Stimulated activated CD4-positive, alpha-beta T cell treated with anti-CD3 and anti-CD28 coated beads, Interleukin-12 subunit alpha, Interleukin-12 subunit beta, amount 100 ng/mL, for 24 hours (primary cell): ENCODE data around the gene RPL36.
A peak's percentile ranks its signal among the peaks of the same experiment; 100 is the strongest.
"Not testable (repeated sequence)": the region's sequence is repeated elsewhere in the genome, so short reads cannot be mapped to it uniquely, and the experiment has no call there.

ENCODE experiments used
- DNase-seq, 2 experiments: peaks; one replicate each; pipeline ENCODE4 v3.0.0-alpha.2; 2020; ENCODE audit warnings: low read depth in 2 of 2

The RPL36 gene

GRCh38 chr19:5705552-5705951 lies 15.5 kb downstream of the RPL36 start:
- no peak for DNase-seq

GRCh38 chr19:5706876-5707573 lies 16.9 kb downstream of the RPL36 start:
- no peak for DNase-seq

- no peak for DNase-seq
Measured at GRCh38 chr19:5707576-5708575, 17.8 kb downstream of the RPL36 start.

GRCh38 chr19:5711025-5711424 lies 20.9 kb downstream of the RPL36 start:
- no peak for DNase-seq

GRCh38 chr19:5711713-5712161 lies 21.6 kb downstream of the RPL36 start:
- DNase-seq: no peak

- DNase-seq: no peak
Measured at GRCh38 chr19:5713228-5713627, 23.1 kb downstream of the RPL36 start.

- DNase-seq: no peak
Measured at GRCh38 chr19:5714816-5715215, 24.7 kb downstream of the RPL36 start.

GRCh38 chr19:5717215-5717935 lies 27.3 kb downstream of the RPL36 start:
- no peak for DNase-seq

GRCh38 chr19:5718037-5718578 lies 28.0 kb downstream of the RPL36 start:
- no peak for DNase-seq

GRCh38 chr19:5718579-5719273 lies 28.6 kb downstream of the RPL36 start:
- DNase-seq: peak in 1 of 2 experiments; percentile 60

- no peak for DNase-seq
Measured at GRCh38 chr19:5719274-5719960, 29.3 kb downstream of the RPL36 start.

- peak; percentile 95 for DNase-seq
Measured at GRCh38 chr19:5719961-5720790, 30.1 kb downstream of the RPL36 start, which contains the start of the genes CATSPERD and LONP1. Gene CATSPERD, plus strand, starts transcription at chr19:5720637. Its CDS starts 101 bp downstream, at chr19:5720738. Gene LONP1, minus strand, starts transcription at chr19:5720146. Its CDS starts 14 bp downstream, at chr19:5720132.

GRCh38 chr19:5727453-5728050 lies 37.5 kb downstream of the RPL36 start:
- no peak for DNase-seq

GRCh38 chr19:5733172-5733571 lies 43.1 kb downstream of the RPL36 start:
- DNase-seq: not testable (repeated sequence)

- DNase-seq: no peak
Measured at GRCh38 chr19:5738423-5738822, 48.3 kb downstream of the RPL36 start.
